Measurements from ENCODE around the gene TJP3.

DNA sequence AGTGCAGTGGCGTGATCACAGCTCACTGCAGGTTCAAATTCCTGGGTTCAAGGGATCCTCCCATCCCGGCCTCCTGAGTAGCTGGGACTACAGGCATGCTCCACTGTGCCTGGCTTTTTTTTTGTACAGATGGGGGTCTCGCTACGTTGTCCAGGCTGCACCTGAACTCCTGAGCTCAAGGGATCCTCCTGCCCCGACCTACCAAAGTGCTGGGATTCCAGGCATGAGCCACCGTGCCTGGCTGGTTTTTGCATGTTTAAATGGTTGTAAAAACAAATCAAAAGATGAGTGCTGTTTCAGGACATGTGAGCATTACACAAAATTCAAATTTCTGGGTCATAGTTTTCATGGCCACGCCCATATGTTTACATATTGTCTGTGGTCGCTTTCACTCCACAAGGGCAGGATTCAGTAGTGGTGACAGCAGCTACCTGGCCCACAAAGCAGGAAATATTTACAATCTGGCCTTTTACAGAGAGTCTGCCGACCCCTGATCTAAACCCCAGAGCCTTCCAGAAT lies 72.7 kb downstream of the TJP3 start:
- no peak for TF ChIP-seq CTCF (IDR thresholded peaks at IDR 0.05)
- no peak for TF ChIP-seq POLR2A (IDR thresholded peaks at IDR 0.05)
- TF ChIP-seq POLR2AphosphoS5 (IDR thresholded peaks at IDR 0.05): no peak
